GM12801 (cell line): ENCODE results near the gene TESK2.

ENCODE experiments used
- TF ChIP-seq, protein P1 (sequence below): IDR thresholded peaks from one replicate; pipeline ENCODE4 v1.5.1; 2011; ENCODE audit warnings: control low read depth; ENCODE audit not compliant: insufficient read length; ENCODE audit errors: extremely low read depth

Gene TESK2

GRCh38 chr1:45348609-45348965 is 142.4 kb downstream of the TESK2 start:
- TF ChIP-seq, protein P1, sequence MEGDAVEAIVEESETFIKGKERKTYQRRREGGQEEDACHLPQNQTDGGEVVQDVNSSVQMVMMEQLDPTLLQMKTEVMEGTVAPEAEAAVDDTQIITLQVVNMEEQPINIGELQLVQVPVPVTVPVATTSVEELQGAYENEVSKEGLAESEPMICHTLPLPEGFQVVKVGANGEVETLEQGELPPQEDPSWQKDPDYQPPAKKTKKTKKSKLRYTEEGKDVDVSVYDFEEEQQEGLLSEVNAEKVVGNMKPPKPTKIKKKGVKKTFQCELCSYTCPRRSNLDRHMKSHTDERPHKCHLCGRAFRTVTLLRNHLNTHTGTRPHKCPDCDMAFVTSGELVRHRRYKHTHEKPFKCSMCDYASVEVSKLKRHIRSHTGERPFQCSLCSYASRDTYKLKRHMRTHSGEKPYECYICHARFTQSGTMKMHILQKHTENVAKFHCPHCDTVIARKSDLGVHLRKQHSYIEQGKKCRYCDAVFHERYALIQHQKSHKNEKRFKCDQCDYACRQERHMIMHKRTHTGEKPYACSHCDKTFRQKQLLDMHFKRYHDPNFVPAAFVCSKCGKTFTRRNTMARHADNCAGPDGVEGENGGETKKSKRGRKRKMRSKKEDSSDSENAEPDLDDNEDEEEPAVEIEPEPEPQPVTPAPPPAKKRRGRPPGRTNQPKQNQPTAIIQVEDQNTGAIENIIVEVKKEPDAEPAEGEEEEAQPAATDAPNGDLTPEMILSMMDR = no peak

GRCh38 chr1:45348020-45348419 is 142.9 kb downstream of the TESK2 start:
- TF ChIP-seq, protein P1 = no peak

DNA sequence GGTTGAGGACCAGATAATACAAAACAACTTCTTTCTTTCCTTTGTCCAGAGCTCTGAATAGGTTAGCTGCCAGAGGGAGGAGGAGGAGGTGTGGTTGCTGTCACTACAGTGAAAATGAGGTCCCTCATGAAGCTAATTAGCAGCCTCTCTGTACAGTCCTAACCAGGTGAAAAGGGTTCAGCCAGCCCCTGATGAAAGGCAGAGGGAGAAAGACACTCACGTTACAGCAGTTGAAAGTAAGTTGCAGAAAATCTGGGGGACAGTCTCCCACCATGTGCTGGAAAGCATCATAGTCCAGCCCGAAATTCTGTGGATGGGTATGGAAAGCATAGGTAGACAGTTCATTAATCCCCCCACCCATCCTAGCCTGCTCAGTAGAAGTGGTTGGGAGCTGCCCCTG is 144.5 kb downstream of the TESK2 start:
- TF ChIP-seq, protein P1 = no peak

DNA sequence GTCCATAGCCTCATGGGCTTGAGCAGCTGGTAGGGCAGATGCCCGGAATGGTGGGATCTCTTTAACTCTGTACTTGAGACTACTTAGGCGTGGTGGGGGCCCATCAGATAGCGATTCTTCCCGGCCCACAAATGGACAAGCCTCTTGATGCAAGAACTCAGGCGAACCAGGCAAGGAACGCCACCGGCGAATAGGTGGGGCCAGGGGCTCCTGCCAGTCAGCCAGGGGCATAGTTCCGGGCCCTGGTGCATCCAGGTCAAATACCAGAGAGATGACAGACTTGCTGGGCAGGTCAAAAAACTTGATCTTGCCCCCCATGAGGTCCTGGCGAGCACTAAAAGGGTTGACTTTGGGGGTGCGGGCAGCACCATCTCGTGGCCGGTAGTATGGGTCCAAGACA is 145.9 kb downstream of the TESK2 start:
- TF ChIP-seq, protein P1 = no peak

DNA sequence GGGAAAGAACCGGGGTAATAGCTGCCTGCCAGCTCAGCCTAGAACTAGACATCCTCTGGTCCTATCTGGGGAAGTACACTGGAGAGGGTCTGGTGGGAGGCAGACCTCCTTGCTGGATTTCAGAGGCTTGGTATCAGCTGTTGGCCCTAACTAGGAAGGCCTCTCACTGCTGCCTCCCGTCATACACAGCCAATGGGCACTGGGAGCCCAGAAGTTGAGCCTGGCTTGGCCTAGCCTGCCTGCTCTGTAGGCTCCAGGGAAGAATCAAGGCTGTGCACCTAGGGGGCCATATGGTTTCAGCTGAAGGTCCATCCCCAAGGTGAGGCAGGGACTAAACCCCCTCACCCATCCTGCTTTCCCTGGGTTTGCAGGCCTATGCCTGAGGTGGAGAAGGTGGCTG is 146.5 kb downstream of the TESK2 start:
- TF ChIP-seq, protein P1 = no peak

GRCh38 chr1:45340816-45341466 is 150.0 kb downstream of the TESK2 start:
- TF ChIP-seq, protein P1 = no peak

DNA sequence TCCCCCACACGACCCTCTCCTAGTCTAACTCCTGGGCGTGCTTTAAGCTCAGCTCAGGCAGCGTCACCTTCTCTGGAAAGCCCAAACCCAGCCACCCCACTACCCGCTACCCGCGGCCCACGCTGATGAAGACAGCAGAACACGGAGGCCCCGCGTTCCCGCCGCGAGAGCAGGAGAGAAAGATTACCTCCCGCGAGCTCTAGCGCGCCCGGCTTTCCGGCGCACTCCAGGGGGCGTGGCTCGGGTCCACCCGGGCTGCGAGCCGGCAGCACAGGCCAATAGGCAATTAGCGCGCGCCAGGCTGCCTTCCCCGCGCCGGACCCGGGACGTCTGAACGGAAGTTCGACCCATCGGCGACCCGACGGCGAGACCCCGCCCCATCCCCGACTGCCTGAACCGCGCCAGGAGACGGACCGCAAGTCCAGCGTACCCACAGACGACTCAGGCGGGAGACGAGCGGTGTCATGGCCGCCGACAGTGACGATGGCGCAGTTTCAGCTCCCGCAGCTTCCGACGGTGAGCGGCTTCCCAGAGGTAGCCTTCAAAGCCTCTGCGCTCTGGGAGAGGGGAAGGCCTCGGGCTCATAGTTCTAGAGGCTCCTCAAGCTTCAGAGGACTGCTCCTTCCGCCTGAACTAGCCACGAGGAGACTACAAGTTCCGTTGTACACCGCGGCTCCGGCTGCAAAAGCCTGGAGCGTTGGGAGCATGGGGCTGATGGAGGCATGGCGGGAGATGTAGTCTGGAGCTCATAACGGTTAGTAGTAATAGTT is 151.0 kb downstream of the TESK2 start, which contains the start of the genes MUTYH and TOE1:
Gene MUTYH (minus strand): TSS at position 652 of the 770 bp plus-strand sequence. CDS start 5,935 bp downstream, outside the sequence.
Gene TOE1 (plus strand): TSS at position 382 of the 770 bp plus-strand sequence. CDS start 83 bp downstream, at position 465.
- TF ChIP-seq, protein P1 = no peak
